CD8-positive, alpha-beta memory T cell (primary cell): ENCODE data around the gene VPS13D. TPM values are rescaled to one million over a fixed set of nuclear protein-coding genes. Genes with fewer than 3 reads are reported as not detected.

ENCODE experiments used
- CTCF ChIA-PET: fragments of 350-600 bp; sonication (Branson Sonifier 250); formaldehyde crosslinking; loops from one replicate; lab custom pipeline; 2021; ENCODE audit warnings: antibody characterized with exemption; lab: Charles Lee
- POLR2A ChIA-PET: fragments of 350-600 bp; sonication (Branson Sonifier 250); formaldehyde crosslinking; loops from one replicate; lab custom pipeline; 2021; ENCODE audit warnings: antibody characterized with exemption; lab: Charles Lee
- DNase-seq, 5 donors: peaks; one replicate each; pipeline versions ENCODE4 v3.0.0 to v3.0.0-alpha.2; 2020 to 2022; ENCODE audit warnings: mixed read lengths in 1 of 5
- H3K27ac ChIP-seq: one replicate; pipeline ENCODE4 v1.7.0; 2013; ENCODE audit warnings: low read depth, mild to moderate bottlenecking, low read length, moderate library complexity
- H3K27me3 ChIP-seq: 2 replicates; pipeline ENCODE4 v1.7.0; 2013; ENCODE audit warnings: low read length, mild to moderate bottlenecking; ENCODE audit not compliant: insufficient read depth, poor library complexity, severe bottlenecking
- H3K36me3 ChIP-seq: 2 replicates; pipeline ENCODE4 v1.7.0; 2013; ENCODE audit warnings: mild to moderate bottlenecking, low read length, moderate library complexity; ENCODE audit not compliant: insufficient read depth
- H3K4me1 ChIP-seq: 2 replicates; pipeline ENCODE4 v1.7.0; 2013; ENCODE audit warnings: mild to moderate bottlenecking, low read length, moderate library complexity; ENCODE audit not compliant: insufficient read depth
- H3K4me3 ChIP-seq: 2 replicates; pipeline ENCODE4 v1.7.0; 2013; ENCODE audit warnings: mild to moderate bottlenecking, low read length
- H3K9me3 ChIP-seq: 2 replicates; pipeline ENCODE4 v1.7.0; 2013; ENCODE audit warnings: mild to moderate bottlenecking, low read length
- H3K27ac Mint-ChIP-seq, 8 donors: one replicate each; pipeline ENCODE4 v1.8.0; 2020 to 2021; ENCODE audit warnings: mixed read lengths in 8 of 8, mild to moderate bottlenecking in 6 of 8, inconsistent platforms in 3 of 8, moderate library complexity in 3 of 8
- H3K27me3 Mint-ChIP-seq, 2 donors: one replicate each; pipeline ENCODE4 v1.8.0; 2020 to 2021; ENCODE audit warnings: mixed read lengths in 2 of 2, mild to moderate bottlenecking in 1 of 2, moderate library complexity in 1 of 2
- H3K36me3 Mint-ChIP-seq, 3 donors: one replicate each; pipeline ENCODE4 v1.8.0; 2020 to 2021; ENCODE audit warnings: mixed read lengths in 3 of 3, inconsistent platforms in 1 of 3, mild to moderate bottlenecking in 1 of 3
- H3K4me1 Mint-ChIP-seq, 3 donors: one replicate each; pipeline ENCODE4 v1.8.0; 2020 to 2021; ENCODE audit warnings: mixed read lengths in 3 of 3, inconsistent platforms in 1 of 3, mild to moderate bottlenecking in 1 of 3
- H3K4me3 Mint-ChIP-seq, 7 donors: one replicate each; pipeline ENCODE4 v1.8.0; 2020 to 2021; ENCODE audit warnings: mixed read lengths in 7 of 7, mild to moderate bottlenecking in 6 of 7, moderate library complexity in 4 of 7, inconsistent platforms in 2 of 7
- H3K9me3 Mint-ChIP-seq, 5 donors: one replicate each; pipeline ENCODE4 v1.8.0; 2020 to 2022; ENCODE audit warnings: mixed read lengths in 5 of 5, mild to moderate bottlenecking in 3 of 5, moderate library complexity in 2 of 5, inconsistent platforms in 1 of 5
- polyA plus RNA-seq: library from polyadenylated mRNA; unstranded; fragments of 300-500 nt; fragmentation: Illumina TruSeq; gene quantifications from one replicate; pipeline ENCODE4 v1.2.3, GENCODE V29; 2021
- total RNA-seq, 2 experiments: library from RNA; stranded (reverse); gene quantifications; one replicate each; pipeline ENCODE4 v1.2.3, GENCODE V29; 2021

The VPS13D gene
- total and polyA plus RNA-seq, 3 experiments from 2014 or later, result 9.7 to 28.5 (median 24.1) TPM

GRCh38 chr1:12370333-12370975 is 140.6 kb downstream of the VPS13D start:
- Histone ChIP-seq H3K27ac (no peak overlapping the region), H3K4me1 (no peaks in the 10 kb centered on the region), H3K9me3 (no peaks in the 10 kb centered on the region), H3K4me3 (no peak overlapping the region), H3K36me3 (peaks cover 21% of the 10 kb centered on the region), H3K27me3 (no peaks in the 10 kb centered on the region)
- Mint-ChIP-seq H3K27ac (peak overlapping the region in 2 of 8 donors; percentile 29 to 33), H3K4me1 (peaks cover 3 to 5% (median 4%) of the 10 kb centered on the region in 3 donors), H3K4me3 (no peak overlapping the region), H3K9me3 (no peaks in the 10 kb centered on the region), H3K27me3 (no peaks in the 10 kb centered on the region), H3K36me3 (peaks cover 8 to 72% (median 20%) of the 10 kb centered on the region in 3 donors)
- no peak for DNase-seq
- ChIA-PET POLR2A (no interaction called here), CTCF (no interaction called here)

GRCh38 chr1:12371053-12371452 is 141.2 kb downstream of the VPS13D start:
- Mint-ChIP-seq H3K9me3 (no peaks in the 10 kb centered on the region), H3K36me3 (peaks cover 8 to 76% (median 20%) of the 10 kb centered on the region in 3 donors), H3K4me1 (peaks cover 3 to 5% (median 4%) of the 10 kb centered on the region in 3 donors), H3K4me3 (no peak overlapping the region), H3K27ac (no peak overlapping the region), H3K27me3 (no peaks in the 10 kb centered on the region)
- Histone ChIP-seq H3K27me3 (no peaks in the 10 kb centered on the region), H3K27ac (no peak overlapping the region), H3K4me1 (no peaks in the 10 kb centered on the region), H3K36me3 (peaks cover 21% of the 10 kb centered on the region), H3K9me3 (no peaks in the 10 kb centered on the region), H3K4me3 (no peak overlapping the region)
- POLR2A ChIA-PET, result no interaction called here
- CTCF ChIA-PET, result no interaction called here
- no peak for DNase-seq

- Histone ChIP-seq H3K4me1 (no peaks in the 10 kb centered on the region), H3K36me3 (peaks cover 18% of the 10 kb centered on the region), H3K27me3 (no peaks in the 10 kb centered on the region), H3K4me3 (no peak overlapping the region), H3K9me3 (no peaks in the 10 kb centered on the region), H3K27ac (no peak overlapping the region)
- H3K4me3 Mint-ChIP-seq, result no peak overlapping the region
- H3K9me3 Mint-ChIP-seq, result no peaks in the 10 kb centered on the region
- H3K27ac Mint-ChIP-seq, result peak overlapping the region in 2 of 8 donors; percentile 36 to 38
- peaks cover 0 to 4% (median 3%) of the 10 kb centered on the region in 3 donors for H3K4me1 Mint-ChIP-seq
- no peak for DNase-seq
- POLR2A ChIA-PET, result no interaction called here
- CTCF ChIA-PET, result interaction anchor here (0.6 kb wide), 1 partner anchor 103 kb away, joined by 3 read pairs; no protein-coding TSS in a partner anchor
- peaks cover 15 to 77% (median 19%) of the 10 kb centered on the region in 3 donors for H3K36me3 Mint-ChIP-seq
- H3K27me3 Mint-ChIP-seq, result no peaks in the 10 kb centered on the region
Measured at GRCh38 chr1:12372180-12372579, 142.3 kb downstream of the VPS13D start.

GRCh38 chr1:12372761-12373160 is 142.9 kb downstream of the VPS13D start:
- H3K9me3 ChIP-seq, result no peaks in the 10 kb centered on the region
- H3K4me1 ChIP-seq, result no peaks in the 10 kb centered on the region
- ChIA-PET CTCF (interaction anchor here (0.6 kb wide), 1 partner anchor 102 kb away, joined by 3 read pairs; no protein-coding TSS in a partner anchor), POLR2A (no interaction called here)
- no peak for DNase-seq
- Mint-ChIP-seq H3K4me1 (peaks cover 0 to 4% (median 3%) of the 10 kb centered on the region in 3 donors), H3K27ac (peak overlapping the region in 2 of 8 donors; percentile 36 to 38), H3K4me3 (no peak overlapping the region), H3K27me3 (no peaks in the 10 kb centered on the region), H3K9me3 (no peaks in the 10 kb centered on the region), H3K36me3 (peaks cover 16 to 79% (median 20%) of the 10 kb centered on the region in 3 donors)
- H3K36me3 ChIP-seq, result peaks cover 18% of the 10 kb centered on the region
- no peak overlapping the region for H3K27ac ChIP-seq
- no peaks in the 10 kb centered on the region for H3K27me3 ChIP-seq
- H3K4me3 ChIP-seq, result no peak overlapping the region

GRCh38 chr1:12375133-12375829 is 145.5 kb downstream of the VPS13D start:
- no peak overlapping the region for H3K4me3 ChIP-seq
- no peaks in the 10 kb centered on the region for H3K27me3 ChIP-seq
- Mint-ChIP-seq H3K9me3 (no peaks in the 10 kb centered on the region), H3K4me1 (peaks cover 0 to 4% (median 3%) of the 10 kb centered on the region in 3 donors), H3K36me3 (peaks cover 19 to 77% (median 27%) of the 10 kb centered on the region in 3 donors), H3K4me3 (no peak overlapping the region), H3K27me3 (no peaks in the 10 kb centered on the region), H3K27ac (no peak overlapping the region)
- H3K36me3 ChIP-seq, result peaks cover 18% of the 10 kb centered on the region
- DNase-seq, result no peak
- CTCF ChIA-PET, result no interaction called here
- H3K9me3 ChIP-seq, result no peaks in the 10 kb centered on the region
- H3K27ac ChIP-seq, result no peak overlapping the region
- H3K4me1 ChIP-seq, result no peaks in the 10 kb centered on the region
- POLR2A ChIA-PET, result no interaction called here

GRCh38 chr1:12376236-12377045 is 146.6 kb downstream of the VPS13D start:
- ChIA-PET POLR2A (no interaction called here), CTCF (no interaction called here)
- Mint-ChIP-seq H3K36me3 (peaks cover 19 to 79% (median 33%) of the 10 kb centered on the region in 3 donors), H3K9me3 (no peaks in the 10 kb centered on the region), H3K4me1 (peaks cover 0 to 4% (median 4%) of the 10 kb centered on the region in 3 donors), H3K4me3 (no peak overlapping the region), H3K27me3 (no peaks in the 10 kb centered on the region), H3K27ac (peak overlapping the region in 2 of 8 donors; percentile 60 to 73)
- peaks cover 22% of the 10 kb centered on the region for H3K36me3 ChIP-seq
- no peak overlapping the region for H3K4me3 ChIP-seq
- DNase-seq, result no peak
- no peaks in the 10 kb centered on the region for H3K4me1 ChIP-seq
- H3K9me3 ChIP-seq, result no peaks in the 10 kb centered on the region
- no peaks in the 10 kb centered on the region for H3K27me3 ChIP-seq
- no peak overlapping the region for H3K27ac ChIP-seq

- H3K9me3 Mint-ChIP-seq, result no peaks in the 10 kb centered on the region
- Histone ChIP-seq H3K4me3 (no peak overlapping the region), H3K27ac (no peak overlapping the region), H3K36me3 (peaks cover 17% of the 10 kb centered on the region), H3K27me3 (no peaks in the 10 kb centered on the region), H3K4me1 (peaks cover 19% of the 10 kb centered on the region), H3K9me3 (no peaks in the 10 kb centered on the region)
- H3K36me3 Mint-ChIP-seq, result peaks cover 24 to 79% (median 47%) of the 10 kb centered on the region in 3 donors
- no peak for DNase-seq
- peak overlapping the region in 3 of 8 donors; percentile 32 to 91 (median 74) for H3K27ac Mint-ChIP-seq
- H3K27me3 Mint-ChIP-seq, result no peaks in the 10 kb centered on the region
- H3K4me3 Mint-ChIP-seq, result no peak overlapping the region
- ChIA-PET POLR2A (no interaction called here), CTCF (no interaction called here)
- peaks cover 22 to 34% (median 31%) of the 10 kb centered on the region in 3 donors for H3K4me1 Mint-ChIP-seq
Measured at GRCh38 chr1:12380326-12381249, 150.8 kb downstream of the VPS13D start.
